ENCODE results near the gene TYMP.

The TYMP gene

DNA sequence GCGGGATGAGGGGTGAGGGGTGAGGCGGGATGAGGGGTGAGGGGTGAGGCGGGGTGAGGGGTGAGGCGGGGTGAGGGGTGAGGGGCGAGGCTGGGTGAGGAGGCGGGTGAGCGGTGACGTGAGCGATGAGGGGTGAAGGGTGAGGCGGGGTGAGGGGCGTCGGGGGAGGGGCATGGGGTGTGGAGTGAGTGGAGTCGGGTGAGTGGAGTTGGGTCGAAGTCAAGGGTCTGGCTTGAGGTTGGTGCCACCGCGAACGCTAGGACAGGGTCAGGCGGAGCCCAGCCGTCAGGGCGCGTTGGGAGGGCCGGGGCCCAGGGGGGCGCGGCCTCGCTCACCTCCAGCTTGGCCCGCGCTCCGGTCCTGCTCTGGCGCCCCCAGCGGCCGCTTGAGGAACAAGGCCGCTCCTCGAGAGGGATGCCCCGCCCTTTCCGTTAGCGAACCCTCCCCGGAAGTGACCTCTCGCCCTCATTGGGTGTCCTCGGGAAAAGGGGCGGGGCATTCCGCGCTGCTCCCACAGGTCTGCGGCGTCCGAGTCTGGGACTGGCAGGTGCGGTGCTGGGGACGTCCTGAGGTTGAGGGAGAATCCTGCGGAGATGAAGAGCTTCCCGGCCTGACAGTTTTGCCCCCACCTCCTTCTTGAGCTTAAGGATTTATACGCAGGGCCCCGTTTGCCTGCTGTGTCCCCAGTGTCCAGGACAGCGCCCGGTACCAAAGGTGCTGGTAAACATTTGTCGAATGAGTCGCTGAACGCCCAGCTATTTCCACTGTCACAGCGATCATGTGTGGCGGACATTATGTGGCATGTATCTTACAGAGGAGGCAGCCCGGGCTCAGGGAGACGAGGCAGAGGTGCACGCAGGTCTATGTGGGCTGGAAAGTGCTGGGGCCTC, 33.0 kb upstream of the TYMP start, which contains the start of gene SYCE3:
Gene SYCE3 (minus strand): TSS at position 397 of the 890 bp plus-strand sequence. CDS start 6,514 bp downstream, outside the sequence.
- DNase-seq = peak; percentile 96 to 98

DNA sequence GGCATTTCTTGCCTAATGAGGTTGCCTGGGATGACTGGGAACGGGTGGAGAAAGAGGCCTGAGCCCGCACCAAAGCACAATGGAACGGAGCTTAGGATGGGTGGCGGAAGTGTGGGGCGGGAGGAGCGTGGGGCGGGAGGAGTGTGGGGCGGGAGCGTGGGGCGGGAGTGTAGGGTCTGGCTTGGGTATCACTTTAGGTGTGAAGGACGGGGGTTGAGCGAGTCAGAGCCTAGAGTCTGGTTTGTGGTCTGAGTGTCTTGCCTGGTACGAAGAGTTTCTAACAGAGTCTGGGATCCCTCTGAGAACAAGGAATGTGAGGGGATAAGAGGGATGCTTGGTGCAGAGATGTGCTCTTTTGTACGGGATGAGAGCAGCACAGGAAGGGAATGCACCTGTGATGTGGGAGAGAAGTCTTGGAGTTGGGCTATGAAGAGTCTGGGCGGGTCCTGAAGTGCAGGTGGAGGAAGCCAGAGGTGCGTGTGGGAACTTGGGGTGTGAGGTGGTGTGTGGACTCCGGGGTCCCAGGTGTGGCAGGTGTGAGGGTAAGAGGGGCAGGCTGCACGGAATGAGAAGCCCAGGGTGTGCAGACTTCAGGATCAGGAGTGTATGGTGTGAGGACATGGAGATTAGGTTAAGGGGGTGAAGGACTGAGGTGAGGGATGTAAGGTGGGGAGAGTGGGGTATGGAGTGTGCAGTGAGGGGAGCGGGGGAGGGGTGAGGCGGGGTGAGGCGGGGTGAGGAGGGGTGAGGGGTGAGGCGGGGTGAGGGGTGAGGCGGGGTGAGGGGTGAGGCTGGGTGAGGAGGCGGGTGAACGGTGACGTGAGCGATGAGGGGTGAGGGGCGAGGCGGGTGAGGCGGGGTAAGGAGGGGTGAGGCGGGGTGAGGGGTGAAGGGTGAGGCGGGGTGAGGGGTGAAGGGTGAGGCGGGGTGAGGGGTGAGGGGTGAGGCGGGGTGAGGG, 31.9 kb upstream of the TYMP start:
- peak in 1 of 2 donors; percentile 41 for DNase-seq

DNA sequence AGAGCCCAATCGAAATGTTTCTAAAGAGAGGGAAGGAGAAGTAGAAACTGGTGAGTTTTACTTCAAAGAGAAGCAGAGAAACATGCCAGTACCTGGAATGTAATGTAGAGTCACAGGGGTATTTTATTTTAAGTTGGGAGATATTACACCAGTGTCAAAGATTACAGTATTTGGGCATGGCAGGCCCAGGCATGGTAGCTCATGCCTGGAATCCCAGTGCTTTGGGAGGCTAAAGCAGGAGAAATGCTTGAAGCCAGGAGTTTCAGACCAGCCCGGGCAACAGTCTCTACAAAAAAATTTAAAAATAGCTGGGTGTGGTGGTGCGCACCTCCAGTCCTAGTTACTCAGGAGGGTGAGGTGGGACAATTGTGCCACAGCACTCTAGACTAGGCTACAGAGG, 30.2 kb upstream of the TYMP start:
- DNase-seq = no peak

DNA sequence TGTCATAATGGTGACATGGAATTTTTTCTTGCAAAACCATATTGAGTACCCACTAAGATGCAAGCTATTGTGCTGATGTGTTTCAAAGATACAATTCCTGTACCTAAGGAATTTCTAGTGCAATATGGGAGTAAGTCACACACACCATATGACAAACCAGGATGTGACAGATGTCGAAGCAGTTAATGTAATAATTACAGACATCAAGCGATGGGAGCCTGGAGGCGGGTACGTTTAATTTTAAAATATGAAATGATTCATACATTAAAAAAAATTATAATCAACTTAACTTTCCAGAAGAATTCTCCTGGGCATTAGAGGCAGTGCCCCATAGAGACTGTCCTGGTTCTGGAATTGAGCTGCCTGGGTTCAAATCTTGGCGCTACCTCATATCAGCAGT, 26.9 kb upstream of the TYMP start:
- DNase-seq = no peak

DNA sequence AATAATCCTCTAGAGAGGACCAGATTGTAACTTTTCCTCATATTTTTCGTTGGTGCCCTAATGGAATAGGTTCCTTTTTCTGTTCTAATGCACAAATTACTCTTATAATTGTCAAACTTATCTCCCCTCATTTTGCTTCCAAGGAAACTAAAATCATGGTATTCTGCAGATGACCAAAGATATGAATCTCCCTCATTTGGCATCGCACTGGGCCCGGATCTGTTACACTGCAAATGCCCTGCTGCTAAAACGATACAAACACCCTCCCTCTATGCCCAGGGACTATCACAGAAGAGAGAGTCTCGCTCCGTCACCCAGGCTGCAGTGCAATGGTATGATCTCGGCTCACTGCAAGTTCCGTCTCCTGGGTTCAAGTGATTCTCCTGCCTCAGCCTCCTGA, 23.5 kb upstream of the TYMP start:
- DNase-seq = no peak

DNA sequence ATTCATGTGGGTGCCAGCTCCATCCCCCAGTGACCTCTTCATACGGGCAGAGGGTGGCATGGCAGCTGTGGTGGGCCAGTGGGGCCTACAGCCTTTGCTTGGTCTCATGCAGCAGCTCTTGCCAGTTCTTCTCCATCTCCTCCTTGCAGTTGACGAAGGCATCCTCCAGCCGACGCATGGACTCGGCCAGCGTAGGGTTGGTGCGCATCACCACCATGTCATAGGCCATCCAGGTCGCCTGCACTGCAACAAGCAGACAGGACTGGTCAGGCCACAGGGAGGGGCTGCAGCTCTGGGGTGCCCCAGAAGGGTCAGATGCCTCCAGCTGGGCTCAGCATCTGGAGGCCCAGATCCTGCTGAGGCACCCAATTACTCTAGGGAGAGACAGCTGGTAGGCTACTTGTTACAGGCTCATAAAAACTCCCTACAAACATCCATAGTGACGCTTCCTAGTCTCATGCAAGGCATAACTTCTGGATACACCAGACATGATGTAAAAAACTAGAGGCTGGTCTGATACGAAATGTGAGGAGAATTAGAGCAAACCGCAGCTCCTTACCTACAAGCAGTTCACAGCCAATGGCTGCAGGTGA, 21.4 kb upstream of the TYMP start:
- DNase-seq = no peak

DNA sequence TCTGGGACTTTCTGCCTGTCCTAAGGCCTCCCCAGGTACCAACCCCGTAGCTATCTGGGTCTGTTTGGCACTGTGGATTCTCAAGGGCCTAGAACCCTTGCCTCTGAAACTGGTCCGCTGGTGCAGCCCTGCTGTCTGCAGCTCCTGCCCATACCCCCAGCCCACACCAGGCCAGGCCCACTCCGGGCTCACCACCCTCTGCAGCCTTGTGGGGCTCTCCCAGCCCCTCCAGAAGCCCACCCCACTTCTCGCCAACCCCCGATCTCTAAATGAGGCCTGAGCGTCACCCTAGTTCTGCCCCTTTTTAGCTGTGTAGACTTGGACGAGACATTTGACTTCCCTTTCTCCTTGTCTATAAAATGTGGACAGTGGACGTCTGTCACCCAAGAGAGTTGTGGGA, 20.6 kb upstream of the TYMP start:
- DNase-seq = no peak

DNA sequence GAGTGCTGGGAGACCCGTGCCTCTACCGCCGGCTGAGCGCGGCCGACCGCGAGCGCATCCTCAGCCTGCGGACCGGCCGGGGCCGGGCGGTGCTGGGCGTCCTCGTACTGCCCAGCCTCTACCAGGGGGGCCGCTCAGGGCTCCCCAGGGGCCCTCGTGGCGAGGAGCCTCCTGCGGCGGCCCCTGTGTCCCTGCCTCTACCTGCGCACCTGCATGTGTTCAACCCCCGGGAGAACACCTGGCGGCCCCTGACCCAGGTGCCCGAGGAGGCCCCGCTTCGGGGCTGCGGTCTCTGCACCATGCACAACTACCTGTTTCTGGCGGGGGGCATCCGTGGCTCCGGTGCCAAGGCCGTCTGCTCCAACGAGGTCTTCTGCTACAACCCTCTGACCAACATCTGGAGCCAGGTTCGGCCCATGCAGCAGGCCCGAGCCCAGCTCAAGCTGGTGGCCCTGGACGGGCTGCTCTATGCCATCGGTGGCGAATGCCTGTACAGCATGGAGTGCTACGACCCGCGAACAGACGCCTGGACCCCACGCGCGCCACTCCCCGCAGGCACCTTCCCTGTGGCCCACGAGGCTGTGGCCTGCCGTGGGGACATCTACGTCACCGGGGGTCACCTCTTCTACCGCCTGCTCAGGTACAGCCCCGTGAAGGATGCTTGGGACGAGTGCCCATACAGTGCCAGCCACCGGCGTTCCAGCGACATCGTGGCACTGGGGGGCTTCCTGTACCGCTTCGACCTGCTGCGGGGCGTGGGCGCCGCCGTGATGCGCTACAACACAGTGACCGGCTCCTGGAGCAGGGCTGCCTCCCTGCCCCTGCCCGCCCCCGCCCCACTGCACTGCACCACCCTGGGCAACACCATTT, 19.3 kb upstream of the TYMP start:
- no peak for DNase-seq

DNA sequence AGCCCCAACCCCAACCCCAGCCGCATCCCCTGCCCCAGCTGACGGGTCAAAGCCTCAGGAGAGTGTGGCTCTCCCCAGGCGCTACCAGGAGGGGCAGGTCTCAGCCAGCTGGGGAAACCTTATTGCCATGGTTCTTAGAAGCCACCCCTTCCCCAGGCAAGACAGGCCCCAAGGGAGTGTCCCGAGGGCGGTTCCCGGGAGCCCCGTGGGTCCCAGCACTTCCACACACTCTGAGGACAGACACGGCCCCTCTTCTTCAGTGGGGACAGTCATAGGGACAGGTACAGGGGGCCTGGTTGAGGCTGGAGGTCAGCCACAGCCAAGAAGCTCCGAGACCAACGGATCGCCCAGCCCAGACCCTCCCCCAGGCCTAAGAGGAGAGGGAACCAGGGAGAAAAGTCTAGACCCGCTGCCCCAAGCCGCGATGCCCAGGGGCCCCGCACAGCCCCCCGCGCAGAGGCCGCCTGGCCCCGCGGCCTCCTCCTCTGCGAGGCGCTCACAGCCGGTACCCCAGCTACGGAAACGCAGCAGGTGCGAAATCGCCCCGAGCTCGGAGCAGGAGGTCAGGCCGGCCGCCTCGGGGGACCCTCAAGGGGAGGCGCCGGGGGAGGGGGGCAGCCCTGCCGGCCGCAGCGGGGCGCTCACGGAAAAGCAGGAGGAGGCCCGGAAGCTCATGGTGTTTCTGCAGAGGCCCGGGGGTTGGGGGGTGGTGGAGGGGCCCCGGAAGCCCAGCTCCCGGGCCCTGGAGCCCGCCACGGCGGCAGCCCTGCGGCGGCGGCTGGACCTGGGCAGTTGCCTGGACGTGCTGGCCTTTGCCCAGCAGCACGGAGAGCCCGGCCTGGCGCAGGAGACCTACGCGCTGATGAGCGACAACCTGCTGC, 18.5 kb upstream of the TYMP start:
- peak; percentile 54 to 70 for DNase-seq

DNA sequence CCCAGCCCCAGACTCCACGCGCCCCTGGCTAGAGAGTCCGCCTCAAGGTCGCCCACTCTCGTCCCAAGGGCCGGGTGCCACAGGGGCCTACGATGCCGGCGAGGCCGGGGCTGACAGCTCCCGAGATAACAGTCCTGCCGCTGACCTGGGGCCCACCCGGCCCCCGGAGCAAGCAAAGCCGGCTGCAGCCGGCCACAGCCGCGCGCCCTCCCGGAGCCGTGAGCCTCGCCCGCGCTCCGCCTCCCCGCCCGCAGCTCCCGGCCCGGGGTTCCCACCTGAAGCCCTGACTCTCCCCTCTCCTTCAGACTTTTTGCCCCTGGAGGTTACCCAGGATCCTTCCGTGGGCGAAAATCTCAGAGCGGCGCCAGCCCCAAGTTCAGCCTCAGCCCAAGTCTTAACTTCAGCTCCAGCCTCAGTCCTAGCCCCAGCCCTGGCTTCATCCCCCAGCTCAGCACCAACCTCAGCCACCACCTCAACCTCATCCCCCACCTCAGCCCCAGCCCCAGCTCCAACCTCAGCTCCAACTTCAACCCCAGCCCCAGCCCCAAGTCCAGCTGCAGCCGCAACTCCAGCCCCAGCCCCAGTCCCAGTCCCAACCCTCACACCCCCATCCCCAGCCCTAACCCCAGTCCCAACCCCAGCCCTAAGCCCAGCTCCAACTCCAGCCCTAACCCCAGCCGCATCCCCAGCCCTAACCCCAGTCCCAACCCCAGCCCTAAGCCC, 17.6 kb upstream of the TYMP start:
- no peak for DNase-seq

DNA sequence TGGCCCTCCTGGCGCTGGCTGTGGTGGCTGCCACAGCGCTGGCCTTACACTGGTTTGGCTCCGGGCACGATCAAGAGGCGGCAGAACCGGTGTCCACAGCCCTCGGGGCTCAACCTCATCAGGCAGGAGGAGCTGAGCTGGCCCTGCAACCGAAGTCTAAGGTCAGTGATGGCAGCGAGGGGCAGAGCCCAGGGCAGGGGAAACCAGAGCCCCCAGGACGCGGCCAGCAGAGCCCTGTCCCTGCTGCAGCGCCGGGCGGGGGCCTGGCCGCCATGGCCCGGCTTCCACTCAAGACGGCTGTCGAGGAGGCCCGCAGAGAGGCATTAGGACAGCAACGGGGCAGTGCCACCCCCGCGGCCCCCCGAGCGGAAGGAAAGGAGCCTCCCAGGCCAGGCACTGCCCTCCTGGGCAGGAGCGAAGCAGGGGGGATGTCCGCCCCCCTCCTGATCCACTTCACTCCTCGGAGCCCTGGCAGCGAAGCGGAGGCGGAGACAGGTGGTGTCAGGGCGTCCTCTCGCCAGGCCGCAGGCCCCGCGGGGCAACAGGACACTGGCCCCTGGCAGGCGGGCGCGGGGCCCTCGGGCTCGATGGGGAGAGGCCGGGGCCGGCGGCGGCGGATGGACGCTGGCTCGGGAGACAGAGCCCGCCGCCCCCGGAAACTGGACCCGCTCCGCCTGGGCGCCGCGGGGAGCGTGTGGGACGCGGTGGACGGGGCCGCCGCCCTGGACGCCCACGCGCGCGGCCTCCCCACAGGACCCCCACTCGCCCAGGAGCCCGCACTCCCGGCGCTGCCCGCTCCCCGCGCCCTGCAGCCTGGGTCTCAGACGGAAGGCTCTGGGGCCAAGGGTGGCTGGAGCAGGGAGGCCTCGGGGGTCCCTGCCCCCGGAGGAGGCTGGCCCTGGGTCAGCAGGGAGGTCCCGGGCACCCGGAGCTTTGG, 16.8 kb upstream of the TYMP start:
- DNase-seq = no peak

DNA sequence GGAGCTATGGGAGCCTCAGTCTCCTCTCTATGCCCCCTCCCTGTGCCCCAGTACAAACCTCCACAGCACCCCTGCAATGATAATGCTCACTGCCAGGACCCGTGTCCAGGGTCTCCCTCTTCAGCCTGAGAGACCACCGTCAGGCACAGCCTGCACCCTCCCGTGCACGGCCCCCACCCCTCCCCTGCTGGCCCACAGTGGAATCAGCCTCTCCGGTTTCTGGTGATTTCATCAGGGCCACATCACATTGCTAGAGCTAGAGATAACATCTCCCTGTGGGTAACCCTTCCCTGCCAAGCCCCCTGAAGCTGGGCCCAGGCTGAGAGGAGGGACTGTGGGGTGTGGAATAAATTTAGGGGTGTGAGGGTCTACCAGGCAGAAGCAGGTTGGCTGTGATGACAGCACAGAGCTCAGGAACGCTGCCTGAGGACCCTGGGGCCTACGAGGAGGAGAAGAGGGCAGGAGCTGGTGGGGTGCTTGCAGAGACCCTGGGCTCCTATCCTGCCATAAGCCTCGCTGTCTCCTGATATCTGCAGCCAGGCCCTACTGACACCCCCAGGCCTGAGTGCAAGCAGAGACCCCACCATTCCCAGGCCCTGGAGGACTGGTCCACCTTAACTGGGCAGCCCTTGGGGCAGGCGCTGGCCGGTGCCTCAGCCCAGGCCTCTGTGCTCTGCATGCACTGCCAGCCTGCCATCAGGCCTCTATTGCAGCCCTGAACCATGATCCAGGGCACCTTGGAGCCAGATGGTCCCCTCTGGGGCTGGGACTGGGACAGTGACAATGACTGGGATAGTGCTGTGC, 15.9 kb upstream of the TYMP start, which contains the start of gene KLHDC7B:
Gene KLHDC7B (plus strand): TSS at position 378 of the 804 bp plus-strand sequence. CDS start 345 bp downstream, at position 723.
- DNase-seq = peak in 1 of 2 donors; percentile 60

DNA sequence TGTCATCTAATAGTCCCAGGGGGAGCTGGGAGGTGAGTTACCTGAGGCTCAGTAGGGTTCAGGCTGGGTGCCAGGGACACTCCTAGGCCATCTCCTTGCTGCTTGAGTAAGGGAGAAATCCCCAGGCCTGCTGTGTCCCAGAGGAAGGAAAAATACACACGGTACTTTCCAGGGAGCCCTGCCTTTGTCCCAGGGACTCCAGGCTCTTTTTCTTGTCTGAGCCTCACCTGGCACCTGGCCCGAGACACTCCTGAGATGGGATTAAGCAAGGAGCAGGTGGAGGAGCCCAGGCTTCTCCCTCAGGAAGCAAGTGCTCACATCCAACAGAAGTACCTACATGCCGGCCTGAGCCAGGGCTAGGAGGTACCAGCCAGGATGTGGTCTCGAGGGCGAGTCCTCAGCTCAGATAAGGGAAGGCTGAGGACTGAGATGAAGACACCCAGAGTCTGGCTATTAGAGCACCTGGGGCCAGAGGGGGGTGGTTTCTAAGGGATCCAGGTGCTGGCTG, 15.0 kb upstream of the TYMP start:
- peak in 1 of 2 donors; percentile 63 for DNase-seq

DNA sequence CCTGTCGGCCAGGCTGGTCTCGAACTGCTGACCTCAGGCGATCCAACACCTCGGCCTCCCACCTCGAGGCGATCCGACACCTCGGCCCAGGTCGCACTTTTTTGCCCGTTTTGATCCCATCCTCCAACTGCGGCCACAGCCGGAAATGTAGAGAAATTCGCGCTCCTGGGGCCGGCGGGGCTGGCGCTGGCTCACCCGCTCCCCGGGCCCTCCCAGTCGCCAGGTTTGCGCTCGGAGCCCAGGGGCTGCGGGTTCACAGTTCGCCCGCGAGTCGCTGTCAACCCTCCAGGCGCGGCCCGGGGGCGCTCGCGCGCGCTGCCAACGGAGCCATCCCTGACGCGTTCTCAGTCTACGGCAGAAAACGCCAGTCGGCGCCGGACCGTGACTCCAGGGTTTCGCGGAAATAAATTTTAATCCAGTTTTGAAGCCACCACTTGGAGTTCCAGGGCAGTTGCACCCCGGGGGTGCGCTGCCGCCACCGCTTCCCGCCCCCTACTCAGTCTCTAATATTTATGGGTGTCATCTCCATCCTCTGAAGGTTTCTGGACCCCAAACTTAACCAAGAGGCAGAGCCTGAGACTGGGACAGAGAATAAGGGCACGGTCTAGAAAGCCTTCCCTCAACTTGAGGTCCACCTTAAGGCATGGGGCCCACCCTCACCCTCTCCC, 14.4 kb upstream of the TYMP start:
- peak; percentile 90 to 92 for DNase-seq

DNA sequence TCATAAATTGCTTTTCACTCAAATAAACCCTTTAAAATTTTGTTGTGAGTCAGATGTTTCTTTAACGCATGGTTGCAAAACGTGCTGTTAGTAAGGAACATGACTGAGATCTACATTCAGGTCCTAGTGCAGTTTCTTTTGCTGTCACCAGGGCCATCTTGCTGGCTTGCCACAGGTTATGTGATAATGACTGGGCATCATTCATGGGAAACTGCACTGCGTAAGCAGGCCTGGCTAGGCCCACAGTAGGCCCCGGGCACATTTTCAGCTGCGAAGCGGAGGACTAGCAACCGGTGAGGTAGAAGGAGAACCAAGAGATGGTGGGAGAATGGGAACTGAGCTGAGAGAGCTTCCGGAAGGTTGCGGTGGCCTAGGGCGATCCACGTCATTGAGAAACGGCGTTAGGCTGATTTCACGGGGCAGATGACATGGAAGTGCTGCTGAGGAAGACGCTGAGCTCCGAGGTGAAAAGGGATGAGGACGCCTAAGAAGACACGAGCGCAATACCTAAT, 12.7 kb upstream of the TYMP start:
- peak; percentile 44 to 73 for DNase-seq

DNA sequence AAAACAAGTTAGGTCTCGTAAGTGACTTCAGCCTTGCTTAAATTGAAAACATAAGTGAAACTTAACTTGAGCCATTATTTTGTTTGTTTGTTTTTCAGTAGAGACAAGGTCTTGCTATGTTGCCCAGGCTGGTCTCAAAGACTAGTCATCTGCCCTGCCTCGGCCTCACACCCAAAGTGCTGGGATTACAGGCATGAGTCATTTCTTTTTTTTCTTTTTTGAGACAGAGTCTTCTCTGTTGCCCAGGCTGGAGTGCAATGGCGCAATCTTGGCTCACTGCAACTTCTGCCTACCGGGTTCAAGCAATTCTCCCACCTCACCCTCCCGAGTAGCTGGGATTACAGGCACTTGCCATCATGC, 11.8 kb upstream of the TYMP start:
- DNase-seq = peak; percentile 61 to 77

DNA sequence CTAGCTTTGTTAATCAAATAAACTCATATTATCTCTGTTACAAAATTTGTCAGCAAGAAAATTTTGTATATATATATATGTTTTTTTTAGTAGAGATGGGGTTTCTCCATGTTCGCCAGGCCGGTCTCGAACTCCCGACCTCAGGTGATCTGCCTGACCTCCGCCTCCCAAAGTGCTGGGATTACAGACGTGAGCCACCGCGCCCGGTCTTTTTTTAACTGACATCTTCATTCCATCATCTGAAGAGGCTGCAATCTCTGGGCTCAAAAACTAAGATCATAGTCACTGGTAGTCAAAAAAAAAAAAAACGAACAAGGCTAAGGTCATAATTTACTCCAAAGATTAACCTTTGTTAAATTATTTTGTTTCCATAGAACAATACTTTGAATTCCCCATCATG, 10.6 kb upstream of the TYMP start:
- peak in 1 of 2 donors; percentile 28 for DNase-seq
